GM20000 (cell line): ENCODE data around the gene EXOC4.

ENCODE experiments used
- DNase-seq: peaks from one replicate; pipeline ENCODE4 v3.0.0; 2012; ENCODE audit warnings: low spot score
- CTCF ChIP-seq: IDR thresholded peaks from 2 replicates; pipeline ENCODE4 v1.5.1; 2012; ENCODE audit warnings: mild to moderate bottlenecking, control low read depth; ENCODE audit errors: extremely low read depth, missing control alignments

EXOC4 gene

DNA sequence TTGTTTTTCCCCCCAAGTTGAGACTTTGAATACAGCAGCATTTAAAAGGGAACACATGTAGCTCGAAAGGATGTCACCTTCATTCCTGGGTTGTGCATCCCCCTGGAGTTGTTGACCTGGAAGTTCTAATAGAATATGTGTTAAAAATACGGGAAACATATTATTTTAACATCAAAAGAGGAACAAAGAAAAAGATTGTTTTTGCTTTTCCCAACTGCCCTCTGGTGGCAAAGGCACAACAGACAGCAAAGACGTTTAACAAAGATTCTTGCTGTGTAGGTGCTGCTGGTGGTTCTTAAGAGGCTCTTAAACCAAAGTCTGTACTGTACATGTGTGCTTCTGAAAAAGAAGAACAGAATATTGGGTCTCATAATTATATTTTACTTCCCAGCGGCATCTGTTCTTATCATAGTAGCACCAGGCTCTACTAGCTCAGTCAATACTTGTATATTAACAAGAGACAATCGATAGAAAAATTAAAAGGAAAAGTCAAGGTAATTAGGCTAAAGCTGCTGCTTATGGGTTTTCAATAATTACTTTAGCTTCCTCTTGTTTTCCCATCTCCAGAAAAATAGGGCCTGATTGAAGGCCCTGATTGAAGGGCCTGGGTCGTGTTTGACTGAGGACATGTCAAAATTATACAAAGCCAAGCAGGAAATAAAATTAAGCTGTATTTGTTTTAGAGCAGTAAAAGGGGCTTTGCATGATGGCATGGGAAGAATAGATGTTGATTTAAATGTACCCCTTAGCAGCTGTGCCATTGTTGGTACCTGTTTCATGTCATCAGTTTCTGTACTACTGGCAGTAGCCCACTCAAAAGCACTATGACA lies 490.0 kb downstream of the EXOC4 start:
- DNase-seq, result peak; percentile 4
- TF ChIP-seq CTCF, result peak; percentile 33

- no peak for TF ChIP-seq CTCF
These were observed 491.6 kb downstream of the EXOC4 start for GRCh38 chr7:133744451-133744850.

GRCh38 chr7:133746305-133746704 lies 493.4 kb downstream of the EXOC4 start:
- no peak for TF ChIP-seq CTCF
- no peak for DNase-seq

More at GRCh38 chr7:133744451-133744850, 491.6 kb downstream of the EXOC4 start:
- DNase-seq, result no peak

DNA sequence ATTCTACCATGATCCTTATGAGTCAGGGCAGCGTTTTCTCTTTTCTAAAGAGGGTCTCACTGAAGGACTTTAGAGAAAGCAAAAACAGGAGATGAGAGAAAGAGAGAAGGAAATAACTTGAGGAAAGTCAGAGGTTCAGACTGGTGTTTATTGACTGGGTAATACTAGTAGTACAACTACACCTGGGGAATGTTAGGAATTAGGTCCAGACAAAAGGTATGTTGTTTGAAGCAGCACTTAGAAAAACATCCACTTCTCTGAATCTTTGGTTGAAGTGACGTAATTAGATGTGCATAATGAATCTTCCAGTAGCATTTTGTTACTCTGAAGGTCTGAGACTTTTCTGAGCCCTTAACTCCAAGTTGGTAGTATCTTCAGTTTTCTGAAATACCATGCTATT lies 494.0 kb downstream of the EXOC4 start:
- DNase-seq, result no peak
- no peak for TF ChIP-seq CTCF

GRCh38 chr7:133748443-133749407 lies 495.8 kb downstream of the EXOC4 start:
- no peak for TF ChIP-seq CTCF
- no peak for DNase-seq

GRCh38 chr7:133750287-133750686 lies 497.4 kb downstream of the EXOC4 start:
- DNase-seq, result no peak
- TF ChIP-seq CTCF, result no peak

GRCh38 chr7:133751079-133751478 lies 498.2 kb downstream of the EXOC4 start:
- no peak for TF ChIP-seq CTCF

More at GRCh38 chr7:133751079-133751478, 498.2 kb downstream of the EXOC4 start:
- no peak for DNase-seq
